Neural cell (in vitro differentiated cells): ENCODE results near the gene DNM3. TPM values are rescaled to one million over a fixed set of nuclear protein-coding genes. Genes with fewer than 3 reads are reported as not detected.

Experiments
- H2AFZ ChIP-seq: fragments of 200-600, 300-800 bp; sonication (generic), shearing (Covaris generic); 2 replicates; pipeline ENCODE4 v1.6.0; 2014; ENCODE audit warnings: low read depth, mild to moderate bottlenecking, antibody characterized with exemption, low read length, moderate library complexity
- H3F3A ChIP-seq: fragments of 200-600 bp; shearing (Covaris generic); 2 replicates; pipeline ENCODE4 v1.6.1; 2016; ENCODE audit warnings: mild to moderate bottlenecking, moderate library complexity, mixed read lengths, antibody characterized with exemption, low read length; ENCODE audit not compliant: insufficient read depth, poor library complexity, severe bottlenecking
- H3K27ac ChIP-seq: fragments of 200-600, 300-800 bp; sonication (generic), shearing (Covaris generic); 2 replicates; pipeline ENCODE4 v1.5.1; 2014; ENCODE audit warnings: mild to moderate bottlenecking, low read length, moderate library complexity
- H3K27me3 ChIP-seq: fragments of 300-800, 200-600 bp; sonication (generic), shearing (Covaris generic); 2 replicates; pipeline ENCODE4 v1.6.0; 2014; ENCODE audit warnings: mild to moderate bottlenecking, low read depth, low read length, moderate library complexity; ENCODE audit not compliant: insufficient read depth
- H3K36me3 ChIP-seq: fragments of 300-800, 200-600 bp; sonication (generic), shearing (Covaris generic); 2 replicates; pipeline ENCODE4 v1.5.1; 2014; ENCODE audit warnings: mild to moderate bottlenecking, antibody characterized with exemption, low read length, moderate library complexity; ENCODE audit not compliant: insufficient read depth
- H3K4me2 ChIP-seq: fragments of 300-800, 200-600 bp; sonication (generic), shearing (Covaris generic); 2 replicates; pipeline ENCODE4 v1.6.0; 2014; ENCODE audit warnings: mild to moderate bottlenecking, low read length
- H3K4me3 ChIP-seq: fragments of 300-800, 200-600 bp; sonication (generic), shearing (Covaris generic); 2 replicates; pipeline ENCODE4 v1.5.1; 2014; ENCODE audit warnings: mild to moderate bottlenecking, low read length, moderate library complexity
- H3K79me2 ChIP-seq: fragments of 200-600 bp; shearing (Covaris generic); replicated peaks from 2 replicates; pipeline ENCODE4 v1.6.0; 2014; ENCODE audit warnings: mild to moderate bottlenecking, low read length, moderate library complexity; ENCODE audit not compliant: insufficient read depth
- H3K9ac ChIP-seq: fragments of 300-800, 200-600 bp; sonication (generic), shearing (Covaris generic); 2 replicates; pipeline ENCODE4 v1.6.1; 2016; ENCODE audit warnings: mild to moderate bottlenecking, low read length, mixed read lengths
- H3K9me2 ChIP-seq: fragments of 200-600 bp; shearing (Covaris generic); 2 replicates; pipeline ENCODE4 v1.6.1; 2016; ENCODE audit warnings: mild to moderate bottlenecking, low read length, mixed read lengths; ENCODE audit not compliant: insufficient read depth
- H3K9me3 ChIP-seq: fragments of 200-600, 300-800 bp; sonication (generic), shearing (Covaris generic); 2 replicates; pipeline ENCODE4 v1.6.1; 2016; ENCODE audit warnings: mild to moderate bottlenecking, mixed run types, low read length, moderate library complexity, mixed read lengths
- H4K20me1 ChIP-seq: fragments of 200-600 bp; shearing (Covaris generic); 2 replicates; pipeline ENCODE4 v1.6.1; 2016; ENCODE audit warnings: mild to moderate bottlenecking, mixed run types; ENCODE audit not compliant: insufficient read depth
- EP300 ChIP-seq: fragments of 450-650 bp; conservative IDR thresholded peaks from 2 replicates; pipeline ENCODE4 v1.6.1; 2014; ENCODE audit warnings: antibody characterized with exemption, mild to moderate bottlenecking, moderate library complexity; ENCODE audit not compliant: poor library complexity, severe bottlenecking
- EZH2 ChIP-seq: fragments of 200-600, 300-800 bp; shearing (Covaris generic), sonication (generic); IDR thresholded peaks from 2 replicates; pipeline ENCODE4 v1.6.1; 2014; ENCODE audit warnings: antibody characterized with exemption, low read length, borderline replicate concordance, mild to moderate bottlenecking; ENCODE audit not compliant: insufficient read depth, poor library complexity, severe bottlenecking
- MXI1 ChIP-seq: fragments of 450-650 bp; conservative IDR thresholded peaks from 2 replicates; pipeline ENCODE4 v1.6.1; 2014; ENCODE audit warnings: antibody characterized with exemption, mild to moderate bottlenecking; ENCODE audit not compliant: poor library complexity, severe bottlenecking
- POLR2AphosphoS5 ChIP-seq: IDR thresholded peaks from 2 replicates; pipeline ENCODE4 v1.6.1; 2012
- RAD21 ChIP-seq: fragments of 450-650 bp; conservative IDR thresholded peaks from 2 replicates; pipeline ENCODE4 v1.6.1; 2014; ENCODE audit warnings: antibody characterized with exemption, mild to moderate bottlenecking, moderate library complexity
- SMC3 ChIP-seq: fragments of 450-650 bp; conservative IDR thresholded peaks from 2 replicates; pipeline ENCODE4 v1.6.1; 2014; ENCODE audit warnings: antibody characterized with exemption, mild to moderate bottlenecking, moderate library complexity; ENCODE audit not compliant: poor library complexity
- TAF1 ChIP-seq: IDR thresholded peaks from 2 replicates; pipeline ENCODE4 v1.6.1; 2012; ENCODE audit warnings: low read depth
- polyA plus RNA-seq: library from polyadenylated mRNA; depleted of rRNA; stranded (reverse); fragments of >200 nt; gene quantifications from 2 replicates; pipeline ENCODE4 v1.2.3, GENCODE V29; 2014
- TF ChIP-seq, protein P1 (sequence below): fragments of 450-650 bp; IDR thresholded peaks from 2 replicates; pipeline ENCODE4 v1.5.1; 2014; ENCODE audit warnings: antibody characterized with exemption, mild to moderate bottlenecking, moderate library complexity; ENCODE audit not compliant: poor library complexity, severe bottlenecking
- TF ChIP-seq, protein P2 (sequence below): IDR thresholded peaks from 2 replicates; pipeline ENCODE4 v1.6.1; 2012; ENCODE audit warnings: borderline replicate concordance

DNM3 gene
- polyA plus RNA-seq, 1 donor from 2014 or later: 37.1 TPM

DNA sequence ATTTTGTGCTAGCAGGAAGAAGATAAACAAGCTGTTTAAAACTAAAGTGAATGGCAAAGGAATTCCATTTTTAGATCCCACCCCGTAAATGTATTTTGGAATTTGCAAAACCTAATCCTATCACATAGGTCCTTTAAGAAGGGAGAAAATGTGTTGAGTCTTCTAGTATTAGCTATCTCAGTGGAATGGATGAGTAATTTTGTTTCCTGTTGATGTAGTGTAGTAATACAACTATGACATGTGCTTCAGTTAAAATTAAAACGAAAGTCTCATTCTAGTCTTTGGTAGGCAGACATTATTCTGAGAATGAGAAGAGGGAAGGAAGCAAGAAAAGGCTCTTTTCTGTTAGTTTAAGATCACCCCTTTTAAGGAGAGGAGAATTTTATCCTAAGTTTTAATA, 313.3 kb downstream of the DNM3 start:
- H3K9ac ChIP-seq: no peak overlapping the region
- H3K27ac ChIP-seq: no peak overlapping the region
- H3K27me3 ChIP-seq: no peaks in the 10 kb centered on the region
- H3K36me3 ChIP-seq: peaks cover 3% of the 10 kb centered on the region
- no peak overlapping the region for H2AFZ ChIP-seq
- H4K20me1 ChIP-seq: no peaks in the 10 kb centered on the region
- H3K79me2 ChIP-seq: no peaks in the 10 kb centered on the region
- no peak overlapping the region for H3K4me2 ChIP-seq
- H3K9me3 ChIP-seq: no peaks in the 10 kb centered on the region
- H3K4me3 ChIP-seq: no peak overlapping the region
- H3F3A ChIP-seq: no peaks in the 10 kb centered on the region
- TF ChIP-seq SMC3 (no peak), RAD21 (no peak), EP300 (no peak), EZH2 (no peak), MXI1 (no peak), POLR2AphosphoS5 (no peak), TAF1 (no peak)
- TF ChIP-seq, protein P1, sequence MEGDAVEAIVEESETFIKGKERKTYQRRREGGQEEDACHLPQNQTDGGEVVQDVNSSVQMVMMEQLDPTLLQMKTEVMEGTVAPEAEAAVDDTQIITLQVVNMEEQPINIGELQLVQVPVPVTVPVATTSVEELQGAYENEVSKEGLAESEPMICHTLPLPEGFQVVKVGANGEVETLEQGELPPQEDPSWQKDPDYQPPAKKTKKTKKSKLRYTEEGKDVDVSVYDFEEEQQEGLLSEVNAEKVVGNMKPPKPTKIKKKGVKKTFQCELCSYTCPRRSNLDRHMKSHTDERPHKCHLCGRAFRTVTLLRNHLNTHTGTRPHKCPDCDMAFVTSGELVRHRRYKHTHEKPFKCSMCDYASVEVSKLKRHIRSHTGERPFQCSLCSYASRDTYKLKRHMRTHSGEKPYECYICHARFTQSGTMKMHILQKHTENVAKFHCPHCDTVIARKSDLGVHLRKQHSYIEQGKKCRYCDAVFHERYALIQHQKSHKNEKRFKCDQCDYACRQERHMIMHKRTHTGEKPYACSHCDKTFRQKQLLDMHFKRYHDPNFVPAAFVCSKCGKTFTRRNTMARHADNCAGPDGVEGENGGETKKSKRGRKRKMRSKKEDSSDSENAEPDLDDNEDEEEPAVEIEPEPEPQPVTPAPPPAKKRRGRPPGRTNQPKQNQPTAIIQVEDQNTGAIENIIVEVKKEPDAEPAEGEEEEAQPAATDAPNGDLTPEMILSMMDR: no peak
- H3K9me2 ChIP-seq: no peaks in the 10 kb centered on the region

DNA sequence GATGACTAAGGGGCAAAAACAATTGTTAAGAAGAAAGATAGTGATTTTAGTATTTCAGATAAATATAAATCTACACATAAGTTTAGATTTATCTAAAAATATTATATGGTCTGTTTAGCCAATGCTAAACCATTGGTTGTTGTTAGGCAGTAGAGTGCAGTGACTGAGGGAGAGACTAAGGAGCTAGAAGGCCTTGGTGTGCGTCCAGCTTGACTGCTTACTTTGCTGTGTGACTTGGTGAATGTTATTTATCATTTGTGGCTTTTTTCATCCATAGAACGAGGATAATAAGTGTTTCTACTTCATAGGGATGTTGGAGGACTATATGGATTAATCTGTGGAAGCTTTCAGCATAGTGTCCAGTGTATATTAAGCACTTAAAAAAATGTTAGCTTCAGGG, 314.5 kb downstream of the DNM3 start:
- Histone ChIP-seq H3K9me2 (no peaks in the 10 kb centered on the region), H3K4me2 (no peak overlapping the region), H3K27me3 (no peaks in the 10 kb centered on the region), H3K27ac (no peak overlapping the region), H3K79me2 (no peaks in the 10 kb centered on the region), H3K9me3 (no peaks in the 10 kb centered on the region), H4K20me1 (no peaks in the 10 kb centered on the region), H3K9ac (no peak overlapping the region), H2AFZ (no peak overlapping the region), H3K36me3 (peaks cover 3% of the 10 kb centered on the region), H3F3A (no peaks in the 10 kb centered on the region), H3K4me3 (no peak overlapping the region)
- TF ChIP-seq, protein P2, sequence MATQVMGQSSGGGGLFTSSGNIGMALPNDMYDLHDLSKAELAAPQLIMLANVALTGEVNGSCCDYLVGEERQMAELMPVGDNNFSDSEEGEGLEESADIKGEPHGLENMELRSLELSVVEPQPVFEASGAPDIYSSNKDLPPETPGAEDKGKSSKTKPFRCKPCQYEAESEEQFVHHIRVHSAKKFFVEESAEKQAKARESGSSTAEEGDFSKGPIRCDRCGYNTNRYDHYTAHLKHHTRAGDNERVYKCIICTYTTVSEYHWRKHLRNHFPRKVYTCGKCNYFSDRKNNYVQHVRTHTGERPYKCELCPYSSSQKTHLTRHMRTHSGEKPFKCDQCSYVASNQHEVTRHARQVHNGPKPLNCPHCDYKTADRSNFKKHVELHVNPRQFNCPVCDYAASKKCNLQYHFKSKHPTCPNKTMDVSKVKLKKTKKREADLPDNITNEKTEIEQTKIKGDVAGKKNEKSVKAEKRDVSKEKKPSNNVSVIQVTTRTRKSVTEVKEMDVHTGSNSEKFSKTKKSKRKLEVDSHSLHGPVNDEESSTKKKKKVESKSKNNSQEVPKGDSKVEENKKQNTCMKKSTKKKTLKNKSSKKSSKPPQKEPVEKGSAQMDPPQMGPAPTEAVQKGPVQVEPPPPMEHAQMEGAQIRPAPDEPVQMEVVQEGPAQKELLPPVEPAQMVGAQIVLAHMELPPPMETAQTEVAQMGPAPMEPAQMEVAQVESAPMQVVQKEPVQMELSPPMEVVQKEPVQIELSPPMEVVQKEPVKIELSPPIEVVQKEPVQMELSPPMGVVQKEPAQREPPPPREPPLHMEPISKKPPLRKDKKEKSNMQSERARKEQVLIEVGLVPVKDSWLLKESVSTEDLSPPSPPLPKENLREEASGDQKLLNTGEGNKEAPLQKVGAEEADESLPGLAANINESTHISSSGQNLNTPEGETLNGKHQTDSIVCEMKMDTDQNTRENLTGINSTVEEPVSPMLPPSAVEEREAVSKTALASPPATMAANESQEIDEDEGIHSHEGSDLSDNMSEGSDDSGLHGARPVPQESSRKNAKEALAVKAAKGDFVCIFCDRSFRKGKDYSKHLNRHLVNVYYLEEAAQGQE: no peak
- TF ChIP-seq RAD21: no peak
- TF ChIP-seq EP300: no peak
- TF ChIP-seq TAF1: no peak
- TF ChIP-seq, protein P1: no peak
- no peak for TF ChIP-seq EZH2
- TF ChIP-seq SMC3: no peak
- no peak for TF ChIP-seq POLR2AphosphoS5
- no peak for TF ChIP-seq MXI1
